OCI-LY1 (cell line): Measurements from ENCODE around the gene CADM1.

Experiments
- CTCF ChIP-seq: fragments of 200-600 bp; sonication (generic), shearing (Covaris generic); IDR thresholded peaks from 2 replicates; pipeline ENCODE4 v1.5.1; 2017; ENCODE audit warnings: mild to moderate bottlenecking, antibody characterized with exemption, low read length, moderate library complexity, mixed read lengths
- EZH2 ChIP-seq: fragments of 200-600 bp; sonication (generic), shearing (Covaris generic); IDR thresholded peaks from 2 replicates; pipeline ENCODE4 v1.8.0; 2017; ENCODE audit warnings: borderline replicate concordance, mixed run types, mild to moderate bottlenecking, antibody characterized with exemption, low read length, moderate library complexity, mixed read lengths

GRCh38 chr11:115153135-115153534 lies 351.1 kb downstream of the CADM1 start:
- TF ChIP-seq CTCF (no peak), EZH2 (no peak)
